Thyroid gland (tissue), 4 donors: Measurements from ENCODE around the gene CRIP1. TPM values are rescaled to one million over a fixed set of nuclear protein-coding genes. Genes with fewer than 3 reads are reported as not detected.

Source experiments
- DNase-seq, 2 donors: peaks; one replicate each; pipeline ENCODE4 v3.0.0-alpha.2; 2019
- H3K27ac ChIP-seq, 3 donors: fragments of 200-600 bp; sonication (generic); 1 replicate in 2 of 3; 2 replicates in 1 of 3; pipeline ENCODE4 v1.5.1; 2016 to 2019; ENCODE audit warnings: mild to moderate bottlenecking in 1 of 3, moderate library complexity in 1 of 3
- H3K27me3 ChIP-seq: fragments of 200-600 bp; sonication (generic); one replicate; pipeline ENCODE4 v1.5.1; 2019
- H3K36me3 ChIP-seq, 2 donors: fragments of 200-600 bp; sonication (generic); one replicate each; pipeline ENCODE4 v1.5.1; 2016 to 2019
- H3K4me1 ChIP-seq, 2 donors: fragments of 200-600 bp; sonication (generic); one replicate each; pipeline ENCODE4 v1.5.1; 2017 to 2019
- H3K4me3 ChIP-seq, 3 donors: fragments of 200-600 bp; sonication (generic); replicated peaks in 1 of 3; 1 replicate in 2 of 3; 2 replicates in 1 of 3; pipeline ENCODE4 v1.5.1; 2016; ENCODE audit warnings: mild to moderate bottlenecking in 1 of 3
- H3K9me3 ChIP-seq: fragments of 200-600 bp; sonication (generic); one replicate; pipeline ENCODE4 v1.5.1; 2017
- CTCF ChIP-seq, 6 experiments: fragments of 200-600 bp in 3 of 6; fragments of 450-650 bp in 3 of 6; sonication (generic) in 3 of 6; IDR thresholded peaks; one replicate each; pipeline ENCODE4 v1.5.1; 2016 to 2019; ENCODE audit warnings: antibody characterized with exemption in 6 of 6, mild to moderate bottlenecking in 2 of 6, inconsistent platforms in 1 of 6, moderate library complexity in 1 of 6
- POLR2A ChIP-seq, 2 donors: fragments of 450-650 bp; IDR thresholded peaks; one replicate each; pipeline ENCODE4 v1.6.1; 2017; ENCODE audit warnings: antibody characterized with exemption in 2 of 2, mild to moderate bottlenecking in 2 of 2, moderate library complexity in 1 of 2
- WGBS, 2 donors: methylation state at CpG; one replicate each; pipeline ENCODE4 v1.1.5; 2017; 5-methylcytosine and 5-hydroxymethylcytosine counted together
- intact Hi-C: fragments of 100-400 bp; cut with DNase I; formaldehyde crosslinking; loops from one replicate; pipeline ENCODE4 v1.15.1; 2023
- total RNA-seq, 4 donors: library from RNA; depleted of rRNA; stranded (reverse); fragments of >200 nt; gene quantifications; one replicate each; pipeline ENCODE4 v1.2.3, GENCODE V29; 2016

CRIP1 gene
- total RNA-seq, 4 donors from 2014 or later = 6.0 to 30.8 (median 18.5) TPM

GRCh38 chr14:105484069-105484996 lies 2.4 kb upstream of the CRIP1 start:
- peaks cover 3 to 4% of the 10 kb centered on the region in 2 donors for H3K36me3 ChIP-seq
- intact Hi-C loops = no loop called here
- H3K4me1 ChIP-seq = peaks cover 62 to 93% of the 10 kb centered on the region in 2 donors
- no peak overlapping the region for H3K4me3 ChIP-seq
- TF ChIP-seq POLR2A (IDR thresholded peaks at IDR 0.05) (no peak), CTCF (IDR thresholded peaks at IDR 0.05) (no peak)
- WGBS, 2 donors = 74 to 75% methylated on average over 18 to 19 of the region's 20 CpGs
- no peaks in the 10 kb centered on the region for H3K9me3 ChIP-seq
- H3K27me3 ChIP-seq = no peaks in the 10 kb centered on the region
- no peak for DNase-seq
- H3K27ac ChIP-seq = peak overlapping the region in 2 of 3 donors; percentile 90 to 97

- no peak for DNase-seq
- H3K27ac ChIP-seq = peak overlapping the region in 1 of 3 donors; percentile 33
- H3K4me1 ChIP-seq = peaks cover 67 to 95% of the 10 kb centered on the region in 2 donors
- no peaks in the 10 kb centered on the region for H3K9me3 ChIP-seq
- no peaks in the 10 kb centered on the region for H3K27me3 ChIP-seq
- no peak for TF ChIP-seq CTCF (IDR thresholded peaks at IDR 0.05)
- H3K36me3 ChIP-seq = no peaks in the 10 kb centered on the region
- no peak overlapping the region for H3K4me3 ChIP-seq
- 79 to 85% methylated on average over 9 to 14 of the region's 16 CpGs for WGBS, 2 donors
- intact Hi-C loops = loop anchor here (5.0 kb wide), 1 partner anchor 118 kb away; no protein-coding TSS in a partner anchor
These were observed 1.7 kb upstream of the CRIP1 start for GRCh38 chr14:105484997-105485393.

GRCh38 chr14:105485739-105486162 lies 935 bp upstream of the CRIP1 start:
- Histone ChIP-seq H3K4me1 (peaks cover 66 to 88% of the 10 kb centered on the region in 2 donors), H3K4me3 (no peak overlapping the region), H3K9me3 (no peaks in the 10 kb centered on the region), H3K27ac (peak overlapping the region in 2 of 3 donors; percentile 33 to 73), H3K36me3 (no peaks in the 10 kb centered on the region), H3K27me3 (no peaks in the 10 kb centered on the region)
- intact Hi-C loops = loop anchor here (5.0 kb wide), 1 partner anchor 118 kb away; no protein-coding TSS in a partner anchor
- peak in 1 of 2 donors; percentile 35 for DNase-seq
- TF ChIP-seq CTCF (IDR thresholded peaks at IDR 0.05) (peak in 2 of 6 experiments; percentile 7 to 10), POLR2A (IDR thresholded peaks at IDR 0.05) (no peak)
- 38% methylated on average over 11 of the region's 12 CpGs; no CpG with 5 or more reads in 1 of the 2 donors for WGBS, 2 donors

- TF ChIP-seq CTCF (IDR thresholded peaks at IDR 0.05) (no peak), POLR2A (IDR thresholded peaks at IDR 0.05) (peak in 1 of 2 donors; percentile 38)
- Histone ChIP-seq H3K4me1 (peaks cover 60 to 81% of the 10 kb centered on the region in 2 donors), H3K4me3 (peak overlapping the region in 1 of 3 donors; percentile 54), H3K27me3 (no peaks in the 10 kb centered on the region), H3K36me3 (no peaks in the 10 kb centered on the region), H3K9me3 (no peaks in the 10 kb centered on the region), H3K27ac (peak overlapping the region; percentile 73 to 92 (median 75))
- intact Hi-C loops = loop anchor here (5.0 kb wide), 1 partner anchor 120 kb away; no protein-coding TSS in a partner anchor
- 9% methylated on average over 4 of the region's 45 CpGs; no CpG with 5 or more reads in 1 of the 2 donors for WGBS, 2 donors
- peak in 1 of 2 donors; percentile 38 for DNase-seq
These were observed 325 bp downstream of the CRIP1 start for GRCh38 chr14:105486974-105487448.
